Ectodermal cell (in vitro differentiated cells): ENCODE data around the gene ITGAE.
"Not testable (repeated sequence)": the region's sequence is repeated elsewhere in the genome, so short reads cannot be mapped to it uniquely, and the experiment has no call there.

Experiments used
- H3K27ac ChIP-seq: 2 replicates; pipeline ENCODE4 v1.7.0; 2013; ENCODE audit warnings: mild to moderate bottlenecking, low read depth, low read length; ENCODE audit not compliant: insufficient read depth, poor library complexity, severe bottlenecking
- H3K27me3 ChIP-seq: 2 replicates; pipeline ENCODE4 v1.7.0; 2013; ENCODE audit warnings: mild to moderate bottlenecking, low read length; ENCODE audit not compliant: insufficient read depth, control insufficient read depth, poor library complexity, severe bottlenecking
- H3K36me3 ChIP-seq: one replicate; pipeline ENCODE4 v1.7.0; 2013; ENCODE audit warnings: low read length; ENCODE audit not compliant: control insufficient read depth, insufficient read depth
- H3K4me1 ChIP-seq: one replicate; pipeline ENCODE4 v1.7.0; 2013; ENCODE audit warnings: low read length; ENCODE audit not compliant: control insufficient read depth, insufficient read depth
- H3K4me3 ChIP-seq: 2 replicates; pipeline ENCODE4 v1.7.0; 2013; ENCODE audit warnings: low read depth, low read length, control low read depth; ENCODE audit not compliant: insufficient read depth
- H3K9me3 ChIP-seq: 2 replicates; pipeline ENCODE4 v1.7.0; 2013; ENCODE audit warnings: mild to moderate bottlenecking, low read length, moderate library complexity; ENCODE audit not compliant: control insufficient read depth
- WGBS, 2 experiments: methylation state at CpG; one replicate each; pipeline ENCODE4 v1.1.7; 2013; ENCODE audit warnings: missing lambda C conversion rate in 2 of 2; 5-methylcytosine and 5-hydroxymethylcytosine counted together

ITGAE gene

DNA sequence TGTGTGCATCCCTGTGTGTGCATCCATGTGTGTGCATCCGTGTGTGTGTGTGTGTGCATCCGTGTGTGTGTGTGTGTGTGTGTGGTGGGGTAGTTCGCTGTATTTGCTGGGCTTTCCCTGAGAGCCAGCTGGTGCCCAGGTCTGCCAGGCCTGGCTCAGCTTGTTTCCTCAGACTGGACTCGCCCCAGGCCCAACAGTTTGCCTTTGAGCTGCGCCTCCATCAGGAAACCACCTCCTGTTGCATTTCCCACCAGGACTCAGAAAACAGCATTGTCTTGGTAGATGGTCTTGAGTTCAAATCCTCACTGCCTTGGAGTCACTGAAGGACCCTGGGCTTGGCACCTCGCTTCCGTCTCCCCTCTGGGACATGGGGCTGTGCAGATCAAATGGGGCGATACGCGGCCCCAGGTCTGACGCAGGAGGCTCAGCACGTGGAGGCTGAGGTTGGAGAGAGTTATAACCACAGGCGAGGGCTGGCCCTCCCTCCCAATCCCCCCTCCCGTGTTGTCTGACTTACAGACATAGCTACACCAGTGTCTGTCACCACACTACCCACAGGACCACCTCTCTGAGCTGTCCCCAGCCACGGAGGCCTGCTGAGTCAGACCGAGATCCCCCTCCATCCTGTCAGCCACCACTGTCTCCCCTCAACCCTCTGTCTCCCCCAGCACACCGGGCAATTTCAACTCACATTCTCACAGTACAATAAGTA, 4.7 kb downstream of the ITGAE start:
- 82 to 86% methylated on average over 16 to 17 of the region's 17 CpGs for WGBS, 2 experiments

DNA sequence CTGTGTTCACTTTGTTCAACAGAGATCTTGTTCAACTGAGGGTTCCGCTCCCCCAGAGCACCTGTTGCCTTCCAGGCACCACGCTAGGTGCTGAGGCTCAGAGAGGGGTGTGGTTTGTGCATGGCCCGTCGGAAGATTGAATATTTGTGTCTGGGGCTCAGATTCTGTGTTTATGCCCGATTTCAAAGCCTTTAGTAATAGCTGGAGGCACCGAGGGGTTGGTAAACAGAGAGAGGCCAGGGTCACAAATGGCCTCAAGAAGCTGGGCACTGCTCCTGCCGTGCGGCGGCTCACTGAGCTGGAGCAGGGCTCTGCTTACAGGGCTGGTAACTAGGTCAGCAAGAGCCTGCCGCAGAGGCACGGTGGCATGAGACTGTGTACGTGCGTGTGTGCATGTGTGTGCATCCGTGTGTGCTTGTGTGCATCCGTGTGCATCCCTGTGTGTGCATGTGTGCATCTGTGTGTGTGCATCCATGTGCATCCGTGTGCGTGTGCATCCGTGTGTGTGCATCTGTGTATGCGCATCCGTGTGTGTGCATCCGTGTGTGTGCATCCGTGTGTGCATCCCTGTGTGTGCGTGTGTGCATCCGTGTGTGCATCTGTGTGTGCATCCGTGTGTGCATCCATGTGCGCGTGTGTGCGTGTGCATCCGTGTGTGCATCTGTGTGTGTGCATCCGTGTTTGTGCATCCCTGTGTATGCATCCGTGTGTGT, 5.4 kb downstream of the ITGAE start:
- no peaks in the 10 kb centered on the region for H3K27me3 ChIP-seq
- H3K27ac ChIP-seq: no peak overlapping the region
- H3K36me3 ChIP-seq: no peaks in the 10 kb centered on the region
- H3K4me3 ChIP-seq: no peak overlapping the region
- 88 to 91% methylated on average over 31 of the region's 31 CpGs for WGBS, 2 experiments
- no peaks in the 10 kb centered on the region for H3K4me1 ChIP-seq
- no peaks in the 10 kb centered on the region for H3K9me3 ChIP-seq

More for the DNA sequence above, 4.7 kb downstream of the ITGAE start:
- H3K9me3 ChIP-seq: no peaks in the 10 kb centered on the region
- no peak overlapping the region for H3K27ac ChIP-seq
- no peaks in the 10 kb centered on the region for H3K4me1 ChIP-seq
- no peaks in the 10 kb centered on the region for H3K27me3 ChIP-seq
- H3K36me3 ChIP-seq: no peaks in the 10 kb centered on the region
- H3K4me3 ChIP-seq: no peak overlapping the region

DNA sequence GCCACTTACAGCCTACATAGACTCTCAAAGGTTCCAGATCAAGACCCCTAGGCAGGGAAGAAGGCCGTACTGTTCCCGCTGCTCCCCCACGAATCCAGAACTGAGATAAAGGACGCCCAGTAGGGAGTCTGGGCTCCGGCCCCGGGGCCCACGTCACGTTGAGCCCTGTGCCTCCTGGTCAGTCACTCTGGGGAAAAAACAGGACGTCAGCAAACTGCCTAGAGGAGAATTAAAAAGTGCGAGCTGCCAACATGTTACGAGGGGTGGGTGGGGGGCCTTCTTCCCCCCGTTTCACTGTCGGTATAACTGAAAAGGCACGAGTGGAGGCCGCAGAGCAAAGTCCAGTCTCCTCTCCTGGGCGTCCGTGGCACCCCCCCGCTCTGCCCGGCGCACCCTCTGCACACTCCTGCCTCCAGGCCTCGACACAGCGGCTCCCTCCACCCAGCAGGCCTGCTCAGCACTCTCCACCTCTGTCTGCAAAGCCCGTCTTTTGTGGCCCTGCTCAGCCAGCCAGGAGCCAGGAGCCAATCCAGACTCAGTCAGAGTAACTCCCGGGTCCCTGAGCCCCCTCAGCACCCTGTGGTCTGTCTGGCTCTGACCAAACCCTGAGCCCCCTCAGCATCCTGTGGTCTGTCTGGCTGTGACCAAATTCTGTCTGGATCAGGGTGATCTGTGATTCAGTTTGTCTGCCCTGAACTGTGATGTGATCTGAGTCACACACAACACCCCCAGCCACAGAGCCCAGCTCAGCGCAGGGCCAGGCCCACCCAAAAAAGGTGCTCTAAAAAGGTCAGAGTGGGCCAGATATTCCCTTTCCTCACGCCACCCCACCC, 6.2 kb downstream of the ITGAE start:
- Histone ChIP-seq H3K4me3 (no peak overlapping the region), H3K4me1 (no peaks in the 10 kb centered on the region), H3K9me3 (no peaks in the 10 kb centered on the region), H3K27me3 (no peaks in the 10 kb centered on the region), H3K36me3 (no peaks in the 10 kb centered on the region), H3K27ac (no peak overlapping the region)
- WGBS, 2 experiments: 68 to 69% methylated on average over 26 of the region's 26 CpGs

DNA sequence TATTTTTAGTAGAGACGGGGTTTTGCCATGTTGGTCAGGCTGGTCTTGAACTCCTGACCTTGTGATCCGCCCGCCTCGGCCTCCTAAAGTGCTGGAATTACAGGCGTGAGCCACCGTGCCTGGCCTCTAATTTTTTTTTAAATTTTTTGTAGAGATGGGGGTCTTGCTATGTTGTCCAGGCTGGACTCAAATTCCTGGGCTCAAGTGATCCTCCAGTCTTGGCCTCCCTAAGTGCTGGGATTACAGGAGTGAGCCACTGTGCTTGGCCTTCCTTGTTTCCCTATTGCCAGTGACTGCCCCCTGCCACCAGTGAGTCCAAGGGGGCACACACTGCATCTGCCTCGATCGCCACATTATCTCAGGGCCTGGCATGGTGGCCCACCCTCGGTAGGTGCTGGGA, 6.8 kb downstream of the ITGAE start:
- 91 to 94% methylated on average over 9 of the region's 9 CpGs for WGBS, 2 experiments
- not testable (repeated sequence) for H3K4me1 ChIP-seq, H3K27ac ChIP-seq, H3K4me3 ChIP-seq, H3K9me3 ChIP-seq, H3K36me3 ChIP-seq, H3K27me3 ChIP-seq

DNA sequence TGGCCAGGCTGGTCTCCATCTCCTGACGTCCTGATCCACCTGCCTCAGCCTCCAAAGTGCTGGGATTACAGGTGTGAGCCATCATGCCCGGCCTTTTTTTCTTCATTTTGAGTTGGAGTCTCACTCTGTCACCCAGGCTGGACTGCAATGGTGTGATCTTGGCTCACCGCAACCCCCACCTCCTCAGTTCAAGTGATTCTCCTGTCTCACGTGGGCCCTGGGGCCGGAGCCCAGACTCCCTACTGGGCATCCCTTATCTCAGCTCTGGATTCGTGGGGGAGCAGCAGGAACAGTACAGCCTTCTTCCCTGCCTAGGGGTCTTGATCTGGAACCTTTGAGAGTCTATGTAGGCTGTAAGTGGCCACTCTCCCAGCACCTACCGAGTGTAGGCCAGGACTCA, 7.7 kb downstream of the ITGAE start:
- WGBS, 2 experiments: 85 to 86% methylated on average over 7 of the region's 7 CpGs
- H3K27me3 ChIP-seq, H3K9me3 ChIP-seq, H3K27ac ChIP-seq, H3K36me3 ChIP-seq, H3K4me3 ChIP-seq, H3K4me1 ChIP-seq: not testable (repeated sequence)

GRCh38 chr17:3792481-3792880, 8.5 kb downstream of the ITGAE start:
- H3K36me3 ChIP-seq: no peaks in the 10 kb centered on the region
- no peaks in the 10 kb centered on the region for H3K9me3 ChIP-seq
- H3K4me1 ChIP-seq: no peaks in the 10 kb centered on the region
- H3K27ac ChIP-seq: no peak overlapping the region
- no peaks in the 10 kb centered on the region for H3K27me3 ChIP-seq
- 95% methylated on average over 6 of the region's 6 CpGs for WGBS, 2 experiments
- H3K4me3 ChIP-seq: no peak overlapping the region

GRCh38 chr17:3788200-3788599, 12.8 kb downstream of the ITGAE start:
- Histone ChIP-seq H3K4me3 (no peak overlapping the region), H3K27me3 (no peaks in the 10 kb centered on the region), H3K27ac (no peak overlapping the region), H3K4me1 (no peaks in the 10 kb centered on the region), H3K9me3 (no peaks in the 10 kb centered on the region), H3K36me3 (no peaks in the 10 kb centered on the region)
- WGBS, 2 experiments: 83 to 84% methylated on average over 2 of the region's 2 CpGs

DNA sequence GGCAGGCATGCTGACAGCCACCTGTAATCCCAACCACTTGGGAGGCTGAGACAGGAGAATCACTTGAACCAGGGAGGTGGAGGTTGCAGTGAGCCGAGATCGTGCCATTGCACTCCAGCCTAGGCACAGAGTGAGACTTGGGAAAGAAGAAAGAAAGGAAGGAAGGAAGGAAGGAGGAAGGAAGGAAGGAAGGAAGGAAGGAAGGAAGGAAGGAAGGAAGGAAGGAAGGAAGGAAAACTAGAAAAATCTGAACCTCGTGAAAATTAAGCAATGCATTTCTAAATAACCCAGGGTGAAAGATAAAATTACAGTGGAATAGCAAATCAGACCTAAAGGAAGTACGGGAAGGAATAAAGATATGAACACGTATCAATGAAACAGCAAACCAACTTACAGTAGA, 15.7 kb downstream of the ITGAE start:
- H3K36me3 ChIP-seq, H3K27ac ChIP-seq, H3K4me3 ChIP-seq, H3K9me3 ChIP-seq, H3K4me1 ChIP-seq, H3K27me3 ChIP-seq: not testable (repeated sequence)
- WGBS, 2 experiments: 90 to 96% methylated on average over 3 to 5 of the region's 5 CpGs

- Histone ChIP-seq H3K27ac (no peak overlapping the region), H3K27me3 (no peaks in the 10 kb centered on the region), H3K4me3 (no peak overlapping the region), H3K4me1 (no peaks in the 10 kb centered on the region), H3K36me3 (no peaks in the 10 kb centered on the region), H3K9me3 (no peaks in the 10 kb centered on the region)
- WGBS, 2 experiments: 89 to 91% methylated on average over 8 of the region's 8 CpGs
Observed at GRCh38 chr17:3782751-3783150, 18.2 kb downstream of the ITGAE start.

- 92 to 95% methylated on average over 6 of the region's 6 CpGs for WGBS, 2 experiments
- no peaks in the 10 kb centered on the region for H3K27me3 ChIP-seq
- H3K27ac ChIP-seq: no peak overlapping the region
- H3K9me3 ChIP-seq: no peaks in the 10 kb centered on the region
- H3K36me3 ChIP-seq: no peaks in the 10 kb centered on the region
- H3K4me1 ChIP-seq: no peaks in the 10 kb centered on the region
- H3K4me3 ChIP-seq: no peak overlapping the region
Observed at GRCh38 chr17:3780986-3781385, 20.0 kb downstream of the ITGAE start.
